Measurements from ENCODE around the gene CDH13.

CDH13 gene

GRCh38 chr16:82738699-82739098 lies 111.9 kb downstream of the CDH13 start:
- FAIRE-seq (no peak), DNase-seq (ENCODE audit: insufficient read length, low spot score) (no peak)
- no peak for TF ChIP-seq POLR2A (IDR thresholded peaks at IDR 0.05; ENCODE audit: low read depth, low read length)

- TF ChIP-seq POLR2A (IDR thresholded peaks at IDR 0.05; ENCODE audit: low read depth, low read length) = no peak
- DNase-seq (ENCODE audit: insufficient read length, low spot score) (no peak), FAIRE-seq (no peak)
These were observed 114.4 kb downstream of the CDH13 start for GRCh38 chr16:82741073-82741615.

GRCh38 chr16:82744958-82745357 lies 118.2 kb downstream of the CDH13 start:
- DNase-seq (ENCODE audit: insufficient read length, low spot score) (no peak), FAIRE-seq (no peak)
- no peak for TF ChIP-seq POLR2A (IDR thresholded peaks at IDR 0.05; ENCODE audit: low read depth, low read length)

GRCh38 chr16:82748026-82748425 lies 121.3 kb downstream of the CDH13 start:
- DNase-seq (ENCODE audit: insufficient read length, low spot score) (no peak), FAIRE-seq (no peak)
- TF ChIP-seq POLR2A (IDR thresholded peaks at IDR 0.05; ENCODE audit: low read depth, low read length) = no peak

- no peak for DNase-seq (ENCODE audit: insufficient read length, low spot score)
- TF ChIP-seq POLR2A (IDR thresholded peaks at IDR 0.05; ENCODE audit: low read depth, low read length) = no peak
- FAIRE-seq = no peak
These were observed 123.3 kb downstream of the CDH13 start for GRCh38 chr16:82750068-82750467.

GRCh38 chr16:82751020-82751419 lies 124.3 kb downstream of the CDH13 start:
- TF ChIP-seq POLR2A (IDR thresholded peaks at IDR 0.05; ENCODE audit: low read depth, low read length) = no peak
- no peak for FAIRE-seq
- no peak for DNase-seq (ENCODE audit: insufficient read length, low spot score)

GRCh38 chr16:82752172-82752571 lies 125.4 kb downstream of the CDH13 start:
- DNase-seq (ENCODE audit: insufficient read length, low spot score) (no peak), FAIRE-seq (no peak)
- no peak for TF ChIP-seq POLR2A (IDR thresholded peaks at IDR 0.05; ENCODE audit: low read depth, low read length)

GRCh38 chr16:82753821-82754220 lies 127.1 kb downstream of the CDH13 start:
- DNase-seq (ENCODE audit: insufficient read length, low spot score) (no peak), FAIRE-seq (no peak)

GRCh38 chr16:82754716-82755513 lies 128.1 kb downstream of the CDH13 start:
- no peak for TF ChIP-seq POLR2A (IDR thresholded peaks at IDR 0.05; ENCODE audit: low read depth, low read length)
- no peak for DNase-seq (ENCODE audit: insufficient read length, low spot score)
- no peak for FAIRE-seq

More at GRCh38 chr16:82753821-82754220, 127.1 kb downstream of the CDH13 start:
- TF ChIP-seq POLR2A (IDR thresholded peaks at IDR 0.05; ENCODE audit: low read depth, low read length) = no peak

GRCh38 chr16:82755570-82756282 lies 129.0 kb downstream of the CDH13 start:
- no peak for FAIRE-seq
- DNase-seq (ENCODE audit: insufficient read length, low spot score) = no peak
- no peak for TF ChIP-seq POLR2A (IDR thresholded peaks at IDR 0.05; ENCODE audit: low read depth, low read length)

GRCh38 chr16:82756283-82756599 lies 129.5 kb downstream of the CDH13 start:
- DNase-seq (ENCODE audit: insufficient read length, low spot score) (no peak), FAIRE-seq (no peak)
- no peak for TF ChIP-seq POLR2A (IDR thresholded peaks at IDR 0.05; ENCODE audit: low read depth, low read length)

- FAIRE-seq = no peak
- TF ChIP-seq POLR2A (IDR thresholded peaks at IDR 0.05; ENCODE audit: low read depth, low read length) = no peak
- DNase-seq (ENCODE audit: insufficient read length, low spot score) = no peak
These were observed 131.6 kb downstream of the CDH13 start for GRCh38 chr16:82758406-82758805.

GRCh38 chr16:82758904-82759303 lies 132.1 kb downstream of the CDH13 start:
- no peak for DNase-seq (ENCODE audit: insufficient read length, low spot score)
- FAIRE-seq = no peak
- no peak for TF ChIP-seq POLR2A (IDR thresholded peaks at IDR 0.05; ENCODE audit: low read depth, low read length)

- FAIRE-seq = no peak
- no peak for DNase-seq (ENCODE audit: insufficient read length, low spot score)
- TF ChIP-seq POLR2A (IDR thresholded peaks at IDR 0.05; ENCODE audit: low read depth, low read length) = no peak
These were observed 134.5 kb downstream of the CDH13 start for GRCh38 chr16:82761236-82761635.

GRCh38 chr16:82761858-82762257 lies 135.1 kb downstream of the CDH13 start:
- FAIRE-seq (no peak), DNase-seq (ENCODE audit: insufficient read length, low spot score) (no peak)
- TF ChIP-seq POLR2A (IDR thresholded peaks at IDR 0.05; ENCODE audit: low read depth, low read length) = no peak

All from H54 (cell line).